HPDE6-E6E7 (cell line): ENCODE measurements around the gene CFP.

ENCODE experiments used
- DNase-seq: peaks from one replicate; pipeline ENCODE4 v3.0.0; 2011; ENCODE audit warnings: missing footprints; ENCODE audit errors: extremely low spot score

CFP gene

GRCh38 chrX:47574076-47574546 lies 55.6 kb downstream of the CFP start:
- no peak for DNase-seq

DNA sequence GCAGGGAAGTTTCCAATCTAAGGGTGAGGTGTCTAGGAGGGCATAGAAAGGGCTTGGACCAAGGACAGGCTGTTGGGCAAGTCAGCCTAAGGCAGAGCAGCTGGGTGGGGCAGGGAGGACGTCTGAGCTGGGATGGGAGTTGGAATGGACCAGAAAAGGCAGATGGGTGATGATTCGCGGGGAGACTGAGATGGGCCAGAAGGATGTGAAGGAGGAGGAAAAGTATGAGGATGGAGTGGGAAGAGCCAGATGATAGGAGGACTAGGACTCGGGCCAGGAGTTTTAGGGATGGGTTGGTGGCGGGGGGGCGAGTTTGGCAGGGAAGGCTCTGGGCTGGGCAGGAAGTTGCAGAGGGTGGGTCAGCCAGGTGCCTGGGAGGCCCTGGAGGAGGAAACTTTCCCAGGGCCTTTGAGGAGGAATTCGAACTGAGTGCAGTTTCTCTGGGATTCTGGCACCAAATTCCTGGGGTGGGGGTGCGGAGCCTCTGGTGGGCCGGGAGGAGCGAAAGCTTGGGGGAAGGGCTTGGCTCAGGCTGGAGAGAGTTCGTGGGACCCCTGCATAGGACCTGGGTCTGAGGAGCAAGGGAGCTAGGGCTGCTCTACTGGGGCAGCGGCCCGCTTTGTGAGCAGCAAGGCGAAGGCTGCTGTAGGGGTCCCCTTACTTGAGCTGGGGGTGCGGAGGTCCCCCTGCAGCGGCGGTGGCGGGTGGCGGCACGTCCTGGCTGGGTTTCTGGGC lies 56.2 kb downstream of the CFP start:
- DNase-seq = no peak
